Measurements from ENCODE around the gene ZDHHC13.

ZDHHC13 gene

GRCh38 chr11:19173004-19173689, 56.2 kb downstream of the ZDHHC13 start:
- no peak for DNase-seq (ENCODE audit: low read depth)

GRCh38 chr11:19173964-19174638, 57.1 kb downstream of the ZDHHC13 start:
- DNase-seq (ENCODE audit: low read depth) = no peak

- no peak for DNase-seq (ENCODE audit: low read depth)
Observed at GRCh38 chr11:19176629-19177186, 59.7 kb downstream of the ZDHHC13 start.

GRCh38 chr11:19181531-19182261, 64.7 kb downstream of the ZDHHC13 start:
- DNase-seq (ENCODE audit: low read depth) = no peak

GRCh38 chr11:19183646-19184045, 66.7 kb downstream of the ZDHHC13 start:
- no peak for DNase-seq (ENCODE audit: low read depth)

- DNase-seq (ENCODE audit: low read depth) = no peak
Observed at GRCh38 chr11:19185036-19185435, 68.1 kb downstream of the ZDHHC13 start.

- no peak for DNase-seq (ENCODE audit: low read depth)
Observed at GRCh38 chr11:19185516-19186052, 68.6 kb downstream of the ZDHHC13 start.

- no peak for DNase-seq (ENCODE audit: low read depth)
Observed at GRCh38 chr11:19187114-19187832, 70.3 kb downstream of the ZDHHC13 start.

GRCh38 chr11:19187833-19188258, 70.9 kb downstream of the ZDHHC13 start:
- no peak for DNase-seq (ENCODE audit: low read depth)

- no peak for DNase-seq (ENCODE audit: low read depth)
Observed at GRCh38 chr11:19191530-19192169, 74.7 kb downstream of the ZDHHC13 start.

GRCh38 chr11:19193916-19194315, 76.9 kb downstream of the ZDHHC13 start:
- DNase-seq (ENCODE audit: low read depth) = no peak

GRCh38 chr11:19194620-19195308, 77.8 kb downstream of the ZDHHC13 start:
- DNase-seq (ENCODE audit: low read depth) = no peak

GRCh38 chr11:19196432-19196831, 79.5 kb downstream of the ZDHHC13 start:
- DNase-seq (ENCODE audit: low read depth) = no peak

- no peak for DNase-seq (ENCODE audit: low read depth)
Observed at GRCh38 chr11:19199048-19199447, 82.1 kb downstream of the ZDHHC13 start.

- no peak for DNase-seq (ENCODE audit: low read depth)
Observed at GRCh38 chr11:19199771-19200170, 82.8 kb downstream of the ZDHHC13 start.

GRCh38 chr11:19200410-19201201, 83.6 kb downstream of the ZDHHC13 start:
- no peak for DNase-seq (ENCODE audit: low read depth)

- DNase-seq (ENCODE audit: low read depth) = no peak
Observed at GRCh38 chr11:19201737-19202605, 85.0 kb downstream of the ZDHHC13 start, which contains the start of gene CSRP3. CSRP3 (minus strand) TSS chr11:19201983; CDS start chr11:19192448, 9,535 bp downstream.

- no peak for DNase-seq (ENCODE audit: low read depth)
Observed at GRCh38 chr11:19204836-19205235, 87.9 kb downstream of the ZDHHC13 start.

GRCh38 chr11:19208181-19208580, 91.2 kb downstream of the ZDHHC13 start:
- DNase-seq (ENCODE audit: low read depth) = no peak
